ENCODE results near the gene CFAP299. TPM values are rescaled to one million over a fixed set of nuclear protein-coding genes. Genes with fewer than 3 reads are reported as not detected.

CFAP299 gene
- total RNA-seq, 2 donors from 2014 or later, result 0.17 TPM; not detected in 1

- no peak overlapping the region for H3K27ac ChIP-seq
- TF ChIP-seq POLR2AphosphoS5 (IDR thresholded peaks at IDR 0.05), result no peak
- no peak for TF ChIP-seq POLR2A (IDR thresholded peaks at IDR 0.05)
- no peak for TF ChIP-seq CTCF (IDR thresholded peaks at IDR 0.05)
- no peaks in the 10 kb centered on the region for H3K9me3 ChIP-seq
- H3K27me3 ChIP-seq (replicated peaks; ENCODE audit: insufficient read depth), result no peaks in the 10 kb centered on the region
- H3K4me3 ChIP-seq, result no peak overlapping the region
- 95% methylated on average over 3 of the region's 3 CpGs for WGBS
- intact Hi-C loops (cut with DNase I), result no loop called here
- no peaks in the 10 kb centered on the region for H3K36me3 ChIP-seq
- no peaks in the 10 kb centered on the region for H3K4me1 ChIP-seq (replicated peaks)
- DNase-seq (ENCODE audit: low spot score), result no peak
Measured at GRCh38 chr4:80370635-80371034, 35.1 kb downstream of the CFAP299 start.

DNA sequence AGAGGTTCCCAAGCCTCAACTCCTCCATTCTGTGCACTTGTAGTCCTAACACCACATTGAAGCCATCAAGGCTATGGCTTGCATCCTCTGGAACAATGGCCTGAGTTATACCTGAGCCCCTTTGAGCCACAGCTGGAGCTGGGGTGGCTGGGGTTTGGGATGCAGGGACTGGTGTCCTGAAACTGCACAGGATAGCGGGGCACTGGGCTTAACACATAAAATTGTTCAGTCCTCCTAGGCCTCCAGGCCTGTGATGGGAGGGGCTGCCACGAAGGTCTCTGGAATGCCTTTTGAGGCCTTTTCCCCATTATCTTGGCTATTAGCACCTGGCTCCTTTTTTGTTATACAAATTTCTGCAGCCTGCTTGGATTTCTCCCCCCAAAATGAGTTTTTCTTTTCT is 35.5 kb downstream of the CFAP299 start:
- DNase-seq (ENCODE audit: low spot score), result no peak
- intact Hi-C loops (cut with DNase I), result no loop called here
- no peak overlapping the region for H3K4me3 ChIP-seq
- TF ChIP-seq CTCF (IDR thresholded peaks at IDR 0.05) (no peak), POLR2A (IDR thresholded peaks at IDR 0.05) (no peak), POLR2AphosphoS5 (IDR thresholded peaks at IDR 0.05) (no peak)
- 72% methylated on average over 2 of the region's 2 CpGs for WGBS
- no peaks in the 10 kb centered on the region for H3K36me3 ChIP-seq
- H3K9me3 ChIP-seq, result no peaks in the 10 kb centered on the region
- no peaks in the 10 kb centered on the region for H3K4me1 ChIP-seq (replicated peaks)
- no peaks in the 10 kb centered on the region for H3K27me3 ChIP-seq (replicated peaks; ENCODE audit: insufficient read depth)
- no peak overlapping the region for H3K27ac ChIP-seq

GRCh38 chr4:80374180-80374579 is 38.6 kb downstream of the CFAP299 start:
- H3K27me3 ChIP-seq (replicated peaks; ENCODE audit: insufficient read depth), result no peaks in the 10 kb centered on the region
- H3K9me3 ChIP-seq, result no peaks in the 10 kb centered on the region
- intact Hi-C loops (cut with DNase I), result no loop called here
- H3K4me3 ChIP-seq, result no peak overlapping the region
- H3K4me1 ChIP-seq (replicated peaks), result no peaks in the 10 kb centered on the region
- DNase-seq (ENCODE audit: low spot score), result no peak
- no peaks in the 10 kb centered on the region for H3K36me3 ChIP-seq
- no peak for TF ChIP-seq POLR2A (IDR thresholded peaks at IDR 0.05)
- TF ChIP-seq CTCF (IDR thresholded peaks at IDR 0.05), result no peak
- no peak for TF ChIP-seq POLR2AphosphoS5 (IDR thresholded peaks at IDR 0.05)
- no peak overlapping the region for H3K27ac ChIP-seq

DNA sequence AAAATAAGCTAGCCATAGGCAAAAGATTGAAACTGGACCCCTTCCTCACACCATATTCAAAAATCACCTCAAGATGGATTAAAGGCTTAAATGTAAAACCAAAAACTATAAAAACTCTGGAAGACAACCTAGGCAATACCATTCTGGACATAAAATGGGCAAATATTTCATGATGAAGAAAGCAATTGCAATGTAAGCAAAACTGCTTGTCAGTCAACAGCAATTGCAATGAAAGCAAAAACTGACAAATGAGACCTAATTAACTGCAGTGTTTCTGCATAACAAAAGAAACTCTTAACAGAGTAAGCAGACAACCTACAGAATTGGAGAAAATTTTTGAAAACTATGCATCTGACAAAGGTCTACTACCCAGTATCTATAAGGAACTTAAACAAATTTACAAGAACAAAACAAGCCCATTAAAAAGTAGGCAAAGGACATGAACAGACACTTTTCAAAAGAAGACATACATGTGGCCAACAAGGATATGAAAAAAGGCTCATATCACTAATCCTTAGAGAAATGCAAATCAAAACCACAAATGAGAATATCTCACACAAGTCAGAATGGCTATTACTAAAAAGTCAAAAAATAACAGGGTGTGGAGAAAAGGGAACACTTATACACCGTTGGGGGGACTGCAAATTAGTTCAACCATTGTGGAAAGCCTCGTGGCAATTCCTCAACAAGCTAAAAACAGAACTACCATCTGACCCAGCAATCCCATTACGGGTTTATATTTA is 46.7 kb downstream of the CFAP299 start:
- TF ChIP-seq POLR2A (IDR thresholded peaks at IDR 0.05), result no peak
- TF ChIP-seq CTCF (IDR thresholded peaks at IDR 0.05), result no peak
- TF ChIP-seq POLR2AphosphoS5 (IDR thresholded peaks at IDR 0.05), result no peak
- Histone ChIP-seq H3K27ac (no peak overlapping the region), H3K36me3 (no peaks in the 10 kb centered on the region), H3K9me3 (no peaks in the 10 kb centered on the region), H3K4me1 (replicated peaks) (no peaks in the 10 kb centered on the region), H3K27me3 (replicated peaks; ENCODE audit: insufficient read depth) (no peaks in the 10 kb centered on the region), H3K4me3 (no peak overlapping the region)
- no peak for DNase-seq (ENCODE audit: low spot score)
- WGBS, result 79% methylated on average over 3 of the region's 3 CpGs
- intact Hi-C loops (cut with DNase I), result no loop called here
